ENCODE data around the gene MOCOS.

Gene MOCOS

DNA sequence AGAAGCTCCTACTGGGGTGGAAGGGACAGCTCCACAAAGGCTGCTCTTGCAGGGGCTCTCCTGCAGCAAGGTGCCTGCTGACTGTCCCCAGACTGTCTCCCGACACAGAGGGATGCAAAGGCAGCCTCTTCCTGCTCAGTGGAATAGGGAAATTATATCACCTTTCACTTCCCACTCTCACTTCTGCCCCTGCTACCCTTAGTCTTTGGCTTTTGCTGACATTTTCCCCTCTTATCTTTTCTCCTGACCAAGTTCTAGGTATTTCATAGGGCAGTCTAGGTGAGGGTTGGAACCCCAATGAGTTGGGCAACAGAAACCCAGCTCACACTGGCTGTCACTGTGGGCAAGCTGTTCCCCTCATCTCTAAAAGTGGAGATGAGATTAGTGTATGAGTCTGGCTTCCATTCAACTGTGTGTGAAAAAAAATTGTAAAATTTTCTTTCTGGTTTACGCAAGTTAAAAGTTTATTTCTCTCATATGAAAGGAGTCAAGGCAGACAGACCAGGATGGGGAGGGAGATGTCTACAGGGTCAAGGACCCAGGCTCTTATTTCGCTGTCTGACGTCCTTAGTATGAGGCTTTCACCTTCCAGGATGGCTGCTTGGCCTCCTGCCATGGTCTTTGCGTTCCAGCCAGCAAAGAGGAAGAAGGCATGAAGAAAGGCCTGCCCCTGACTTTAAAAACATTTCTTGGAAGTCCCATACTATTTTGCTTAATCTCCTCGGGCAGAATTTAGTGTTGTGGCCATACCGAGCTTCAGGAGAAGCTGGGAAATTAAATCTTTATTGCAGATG is 7.5 kb upstream of the MOCOS start:
- no peak for DNase-seq (ENCODE audit: low spot score)

DNA sequence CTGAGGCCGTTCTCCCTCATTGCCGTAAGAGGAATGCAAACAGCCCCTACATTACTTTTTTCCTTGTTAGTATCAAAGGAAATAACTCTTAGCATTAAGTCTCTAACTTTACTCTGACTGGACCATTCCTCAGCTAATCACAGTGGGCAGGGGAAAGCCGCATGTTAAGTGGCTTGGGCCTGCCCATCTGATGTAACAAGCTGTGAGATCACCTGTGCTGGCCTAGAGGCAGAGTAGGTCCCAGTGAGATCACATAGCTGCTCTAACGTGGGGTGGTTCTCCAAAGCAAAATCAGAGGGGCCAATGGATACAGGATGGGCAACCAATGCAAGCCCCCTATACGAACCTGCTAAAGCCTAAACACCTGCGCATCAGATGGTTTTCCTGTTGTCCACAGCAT is 5.9 kb upstream of the MOCOS start:
- no peak for DNase-seq (ENCODE audit: low spot score)

DNA sequence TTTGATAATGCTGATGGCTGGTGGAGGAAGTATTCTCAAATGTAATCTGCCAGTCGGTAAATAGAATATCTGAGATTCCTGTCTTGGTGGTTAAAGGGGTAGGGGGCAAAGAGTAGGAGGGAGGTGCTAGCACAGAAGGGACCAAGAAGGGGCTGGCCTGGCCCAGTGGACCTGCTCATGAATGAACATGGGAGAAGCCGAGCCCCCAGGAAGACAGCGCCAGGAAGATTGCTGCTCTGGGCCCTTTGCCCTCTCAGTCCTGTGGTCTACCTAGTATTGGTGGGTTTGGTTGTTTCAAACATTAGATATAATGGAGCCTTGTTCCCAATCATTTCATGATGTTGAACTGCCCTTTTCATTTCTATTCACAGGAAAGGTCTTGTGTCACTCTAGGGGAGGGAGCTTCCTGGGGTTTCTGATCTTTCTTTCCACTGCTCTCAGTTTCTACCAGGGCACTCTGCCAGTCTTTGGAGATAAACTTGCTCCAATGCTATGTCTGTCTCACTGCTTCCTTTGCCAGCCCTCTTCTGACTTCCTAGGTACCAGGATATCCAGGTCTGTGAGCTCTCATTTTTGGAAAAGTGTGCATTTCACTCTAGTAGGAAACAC is 5.3 kb upstream of the MOCOS start:
- DNase-seq (ENCODE audit: low spot score), result no peak

DNA sequence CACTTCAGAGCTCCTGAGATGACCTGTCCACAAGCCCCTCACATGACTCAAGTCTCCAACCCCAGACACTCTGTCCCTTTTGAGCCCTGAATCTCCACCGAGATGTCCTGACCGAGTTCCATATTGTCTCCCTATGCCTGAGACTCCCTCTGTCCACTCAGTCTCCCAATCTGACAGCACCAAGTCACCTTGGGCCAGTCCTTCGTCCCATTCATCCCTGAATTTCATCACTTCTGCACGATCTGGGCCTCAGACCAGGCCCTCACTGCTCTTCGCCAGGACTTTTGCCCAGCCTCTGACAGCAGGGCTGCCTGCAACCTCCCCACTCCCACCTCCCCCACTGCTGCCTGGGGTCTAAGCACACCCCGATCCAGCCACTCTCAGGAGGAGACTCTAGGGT is 4.3 kb upstream of the MOCOS start:
- no peak for DNase-seq (ENCODE audit: low spot score)

DNA sequence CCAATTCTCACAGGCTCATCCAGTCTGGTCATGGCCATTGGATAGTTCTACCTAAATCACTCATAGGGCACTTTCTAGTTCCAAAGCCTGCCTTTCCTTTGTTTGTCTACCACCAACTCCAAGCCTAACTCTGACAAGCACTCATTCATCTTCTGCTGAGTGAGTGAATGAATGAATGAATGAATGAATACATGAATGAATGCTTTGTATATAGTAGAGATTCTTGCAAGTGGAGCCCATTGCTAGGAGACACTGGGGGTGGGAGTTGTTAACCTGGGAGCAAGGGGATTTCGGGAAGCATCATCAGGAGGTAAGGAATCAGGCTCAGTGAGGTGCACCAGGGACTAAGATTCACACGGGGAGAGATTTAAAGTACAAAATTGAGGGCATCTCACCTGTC is 3.3 kb upstream of the MOCOS start:
- no peak for DNase-seq (ENCODE audit: low spot score)

DNA sequence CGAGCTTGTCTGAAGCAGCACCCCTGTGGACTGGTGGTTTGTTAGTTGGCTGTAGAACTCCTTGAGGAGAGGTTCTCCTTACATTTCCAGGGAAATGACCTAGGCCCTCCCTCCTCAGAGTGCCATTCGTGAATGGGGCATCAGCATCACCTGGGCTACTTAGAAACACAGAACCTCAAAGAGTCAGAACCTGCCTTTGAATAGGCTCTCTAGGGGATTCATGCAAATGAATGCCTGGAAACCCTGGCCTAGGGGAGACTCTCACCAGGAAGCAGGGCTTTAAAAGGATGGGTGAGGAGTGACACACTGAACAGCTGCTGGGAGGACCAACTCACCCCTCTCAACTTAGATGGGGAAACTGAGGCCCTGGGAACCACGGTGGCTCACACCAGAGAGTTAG is 2.1 kb upstream of the MOCOS start:
- no peak for DNase-seq (ENCODE audit: low spot score)

DNA sequence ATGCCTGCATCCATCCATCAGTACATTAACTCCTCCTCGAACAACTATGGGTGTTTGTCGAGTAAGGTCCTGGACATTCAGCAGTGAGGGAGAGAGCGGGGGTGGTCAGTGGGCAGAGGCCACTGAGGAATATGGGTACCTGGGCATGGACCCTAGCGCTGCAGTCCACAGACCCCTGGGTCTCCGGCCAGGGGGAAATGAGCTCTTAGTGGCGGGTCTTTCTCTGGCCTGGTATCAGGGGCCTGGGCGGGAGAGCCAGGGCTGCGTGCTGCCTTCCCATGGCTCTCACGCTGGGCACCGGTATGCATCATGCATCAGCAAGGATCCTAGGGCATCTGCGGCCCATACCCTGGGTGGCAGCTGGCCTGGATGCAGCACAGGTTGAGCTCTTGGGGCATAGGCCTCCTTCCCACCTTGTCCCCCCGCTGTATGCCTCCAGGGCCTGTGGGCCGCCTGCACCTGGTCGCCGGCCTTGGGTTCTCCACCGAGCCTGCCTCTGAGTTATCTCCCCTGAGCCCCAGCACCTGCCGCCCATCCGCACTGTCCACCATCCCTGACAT is 1.3 kb upstream of the MOCOS start:
- DNase-seq (ENCODE audit: low spot score), result no peak

DNA sequence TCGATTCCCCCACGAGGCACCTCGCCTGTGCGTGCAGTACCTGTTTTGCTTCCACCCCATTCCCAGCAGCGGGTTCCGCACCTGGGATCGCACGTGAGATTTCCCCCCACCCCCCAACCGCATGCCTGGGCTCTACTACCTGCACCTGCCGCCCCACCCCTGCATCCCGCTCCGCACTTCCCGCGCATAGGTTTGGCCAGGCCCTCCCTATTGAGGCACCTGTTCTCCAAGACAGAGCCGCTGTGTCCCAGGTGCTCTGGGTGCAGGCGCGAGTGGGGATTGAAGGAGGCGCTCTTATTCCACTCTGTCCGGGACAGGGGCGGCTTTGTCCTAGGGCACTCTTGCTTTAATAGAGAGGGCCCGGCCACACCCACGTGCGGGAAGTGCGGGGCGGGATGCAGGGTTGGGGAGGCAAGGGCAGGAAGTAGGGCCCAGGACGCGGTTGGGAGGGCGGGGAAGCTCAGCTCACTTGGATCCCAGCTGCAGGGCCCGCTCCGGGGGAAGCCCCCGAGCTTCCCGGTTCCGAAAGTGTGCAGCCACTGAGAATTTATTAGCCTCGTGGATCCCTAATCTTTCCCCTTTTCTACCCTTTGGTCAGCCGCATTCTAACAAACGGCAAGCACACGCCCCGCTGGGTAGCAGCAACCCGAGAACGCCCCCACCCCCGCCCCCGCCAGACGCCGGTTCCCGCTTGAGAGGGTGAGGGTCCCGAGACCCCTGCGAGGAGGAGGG is 670 bp upstream of the MOCOS start:
- DNase-seq (ENCODE audit: low spot score), result peak; percentile 14

DNA sequence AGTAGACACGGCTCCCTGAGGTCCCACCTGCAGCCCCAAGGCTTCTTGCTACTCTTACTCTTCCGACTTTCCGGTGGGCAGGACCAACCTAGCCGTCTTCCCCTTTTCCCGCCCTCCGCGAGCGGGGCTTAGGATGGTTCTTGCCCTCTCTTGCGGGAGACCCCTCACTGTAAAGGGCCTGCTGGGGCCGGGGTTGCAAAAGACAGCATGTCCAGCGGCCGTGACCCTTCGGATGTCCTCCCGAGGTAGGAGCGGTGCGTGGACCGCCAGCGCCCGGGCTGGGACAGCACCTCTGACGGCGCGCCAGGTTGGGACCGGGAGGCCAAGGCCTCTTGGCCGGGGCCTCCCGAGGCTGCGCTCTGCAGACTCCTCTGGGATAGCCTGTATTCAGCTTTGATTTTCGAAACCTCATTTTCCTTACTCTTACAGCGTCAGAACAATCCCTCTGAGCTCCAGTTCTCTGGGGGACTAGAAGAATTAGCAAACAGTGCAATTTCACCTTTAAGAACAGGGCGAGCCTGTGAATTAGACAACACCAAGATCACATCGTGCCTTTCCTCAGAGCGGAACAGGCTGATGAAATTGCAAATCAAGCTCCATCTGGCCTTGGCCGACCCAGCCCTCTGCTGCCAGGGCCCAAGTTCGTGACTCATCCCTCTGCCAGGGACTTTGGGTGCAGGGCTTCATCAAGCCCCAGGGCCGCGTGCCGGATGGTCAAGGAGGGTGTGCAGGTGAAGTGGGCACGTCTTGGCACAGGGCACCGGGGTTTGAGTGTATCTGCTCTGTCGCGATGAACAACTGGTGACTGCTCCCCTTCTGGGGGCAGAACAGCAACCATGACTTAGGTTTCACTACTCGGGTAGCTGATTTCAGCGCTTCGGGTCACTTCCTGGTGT is 777 bp downstream of the MOCOS start:
- peak; percentile 80 for DNase-seq (ENCODE audit: low spot score)

DNA sequence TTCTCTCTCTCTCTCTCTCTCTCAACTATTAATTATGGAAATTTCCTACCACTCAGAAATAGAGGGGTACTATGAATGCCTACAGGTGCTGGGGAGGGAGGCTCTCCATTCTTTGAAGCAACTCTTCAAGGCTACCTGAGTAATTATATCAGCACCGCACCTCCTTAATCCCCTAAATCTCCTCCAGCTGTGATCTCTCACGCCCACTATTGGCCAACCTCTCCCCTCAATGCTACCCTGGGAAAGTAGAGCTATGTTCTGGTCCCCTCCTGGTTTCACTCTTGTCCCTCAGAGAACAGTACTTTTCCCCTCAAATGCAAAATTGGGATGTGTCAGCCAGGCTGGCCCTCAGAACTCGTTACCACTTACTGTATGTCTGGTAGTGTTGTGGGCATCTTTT is 1.6 kb downstream of the MOCOS start:
- peak; percentile 3 for DNase-seq (ENCODE audit: low spot score)

DNA sequence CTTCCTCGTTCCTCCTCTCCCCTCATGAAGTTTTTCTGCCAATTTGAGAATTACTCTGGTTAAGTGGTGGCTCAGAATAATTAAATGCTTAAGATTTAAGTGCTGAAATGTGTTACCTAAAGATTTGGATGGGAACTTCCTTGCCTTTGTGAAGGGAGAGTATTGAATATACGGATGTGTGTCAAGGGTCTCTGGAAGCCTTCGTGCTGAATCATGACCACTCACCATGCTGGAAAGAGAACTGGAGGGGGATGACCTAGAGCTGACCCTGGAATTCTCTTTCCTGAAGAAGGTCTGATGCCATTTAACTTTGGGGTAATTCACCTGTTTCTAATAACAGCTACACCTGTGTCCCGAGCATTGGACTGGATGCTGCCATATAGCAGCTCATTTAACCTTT is 2.2 kb downstream of the MOCOS start:
- no peak for DNase-seq (ENCODE audit: low spot score)

DNA sequence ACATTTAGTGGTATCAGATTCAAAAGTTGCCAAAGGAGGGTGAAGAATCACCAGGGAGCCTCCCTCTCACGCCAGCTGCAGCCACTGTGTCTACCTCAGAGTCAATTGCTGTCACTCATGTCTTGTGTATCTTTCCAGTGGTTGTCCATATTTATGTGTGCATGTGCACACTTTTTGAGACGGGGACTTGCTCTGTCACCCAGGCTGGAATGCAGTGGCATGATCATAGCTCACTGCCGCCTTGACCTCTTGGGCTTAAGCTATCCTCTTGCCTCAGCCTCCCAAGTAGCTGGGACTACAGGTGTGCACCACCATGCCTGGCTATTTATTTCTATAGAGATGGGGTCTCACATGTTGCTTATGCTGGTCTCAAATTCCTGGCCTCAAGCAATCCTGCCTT is 4.0 kb downstream of the MOCOS start:
- DNase-seq (ENCODE audit: low spot score), result no peak

DNA sequence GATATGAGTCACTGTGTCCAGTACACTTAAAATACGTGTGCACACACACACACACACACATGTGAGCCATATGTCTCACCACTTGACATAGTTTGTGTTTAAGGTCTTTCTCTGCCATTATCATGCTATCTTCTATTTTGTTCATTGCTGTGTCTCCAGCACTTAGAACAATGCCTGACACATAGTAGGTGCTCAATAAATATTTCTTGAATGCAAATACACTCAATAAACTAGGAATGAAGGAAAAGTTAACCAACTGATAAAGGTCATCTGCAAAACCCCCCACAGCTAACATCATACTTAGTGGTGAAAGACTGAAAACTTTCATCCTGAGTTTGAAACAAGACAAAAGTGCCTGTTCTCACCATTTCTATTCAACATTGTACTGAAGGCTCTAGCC is 4.4 kb downstream of the MOCOS start:
- no peak for DNase-seq (ENCODE audit: low spot score)

DNA sequence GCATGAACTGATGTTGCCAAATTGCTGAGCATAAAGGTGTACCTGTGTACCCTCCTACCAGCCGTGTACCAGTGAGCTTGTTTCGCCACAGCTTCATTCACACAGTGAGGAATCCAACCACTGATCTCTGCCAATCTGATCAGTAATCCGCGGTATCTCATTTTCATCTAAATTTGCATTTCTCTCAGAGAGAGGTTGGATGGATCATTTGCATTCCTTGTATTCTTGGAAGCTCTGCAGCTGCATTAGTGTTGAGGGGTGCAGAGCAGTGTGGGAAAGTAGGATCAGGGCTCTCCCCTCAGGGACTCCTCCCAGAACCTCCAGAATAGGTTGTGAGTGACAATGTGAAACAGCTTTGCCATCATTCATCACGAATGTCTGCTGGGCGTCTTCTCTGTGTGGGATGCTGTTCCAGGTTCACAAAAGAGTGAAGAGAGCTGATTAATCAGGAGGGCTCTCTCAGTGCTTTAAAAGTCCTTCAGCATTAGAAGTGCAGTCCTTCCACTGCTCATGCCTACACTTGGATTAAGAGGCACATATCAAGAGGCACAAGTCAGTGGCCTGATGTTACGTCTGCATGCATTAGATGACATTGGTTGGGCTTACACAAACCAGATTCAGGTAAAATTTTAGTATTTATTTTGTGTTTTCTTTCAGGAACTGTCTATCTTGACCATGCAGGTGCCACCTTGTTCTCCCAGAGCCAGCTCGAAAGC is 7.5 kb downstream of the MOCOS start:
- no peak for DNase-seq (ENCODE audit: low spot score)

DNA sequence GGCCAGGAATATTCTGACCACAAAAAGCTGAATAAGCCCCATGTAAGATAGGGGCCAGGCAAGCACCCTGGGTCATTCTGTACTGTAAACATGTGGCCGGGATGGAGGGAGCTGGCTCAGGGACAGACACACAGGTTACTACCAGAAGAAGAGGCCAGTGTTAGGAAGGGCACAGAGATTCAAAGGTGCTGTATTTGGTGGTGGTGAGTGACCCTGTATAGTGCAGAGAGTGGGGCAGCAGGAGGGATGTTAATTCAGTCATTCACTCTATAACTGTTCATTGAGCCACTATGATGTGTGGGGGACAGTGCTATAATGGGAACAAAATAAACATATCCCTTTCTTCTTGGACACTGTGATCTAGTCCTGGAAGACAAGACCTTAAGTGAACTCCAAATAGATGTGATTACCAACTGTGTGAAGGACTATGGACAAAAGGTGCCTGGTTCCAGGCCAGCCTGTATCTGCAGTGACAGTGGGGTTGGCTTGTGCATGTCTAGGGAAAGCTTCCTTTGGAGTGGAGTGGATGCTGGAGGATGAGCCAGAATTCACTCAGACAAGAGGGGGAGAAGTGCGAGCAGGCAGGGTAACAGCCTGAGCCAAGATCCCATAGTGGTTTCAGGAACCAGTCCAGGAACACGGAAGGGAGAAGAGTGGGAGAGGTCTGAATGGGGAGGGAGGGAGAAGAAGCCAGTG is 8.3 kb downstream of the MOCOS start:
- DNase-seq (ENCODE audit: low spot score), result no peak

DNA sequence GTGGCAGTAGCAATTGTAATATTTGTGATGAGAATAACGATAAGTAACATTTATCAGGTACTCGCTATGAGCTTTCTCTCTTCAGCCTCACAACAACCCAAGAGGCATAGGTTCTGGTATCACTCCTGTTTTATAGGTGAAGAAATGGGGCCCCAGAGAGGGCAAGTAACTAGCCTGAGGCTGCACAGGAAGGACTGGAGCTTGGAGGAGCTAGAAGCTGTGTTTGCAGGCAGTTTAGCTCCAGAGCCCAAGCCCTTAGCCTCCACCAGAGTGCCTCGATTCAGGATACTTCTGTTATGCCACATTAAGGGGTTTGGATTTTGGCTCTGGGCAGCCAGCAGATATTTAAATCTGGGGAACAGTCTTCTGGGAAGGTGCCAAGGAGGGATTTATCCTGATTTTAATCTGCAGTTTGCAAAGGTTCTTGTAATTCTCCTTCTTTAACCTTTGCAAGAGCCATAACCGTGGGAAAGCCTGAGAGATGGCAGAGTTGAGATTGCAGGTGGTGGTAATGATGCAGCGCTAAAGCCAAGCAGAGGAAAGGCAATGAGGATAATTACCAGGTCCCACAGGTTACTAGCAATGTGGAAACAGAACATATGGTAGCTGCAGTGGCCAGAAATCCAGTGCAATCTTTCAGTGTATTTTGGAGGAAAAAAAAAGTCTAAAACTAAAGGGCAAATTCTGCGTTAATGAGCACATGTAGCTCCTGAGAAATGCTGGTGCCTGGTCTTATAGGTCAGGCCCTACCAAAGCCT is 9.1 kb downstream of the MOCOS start:
- DNase-seq (ENCODE audit: low spot score), result no peak

DNA sequence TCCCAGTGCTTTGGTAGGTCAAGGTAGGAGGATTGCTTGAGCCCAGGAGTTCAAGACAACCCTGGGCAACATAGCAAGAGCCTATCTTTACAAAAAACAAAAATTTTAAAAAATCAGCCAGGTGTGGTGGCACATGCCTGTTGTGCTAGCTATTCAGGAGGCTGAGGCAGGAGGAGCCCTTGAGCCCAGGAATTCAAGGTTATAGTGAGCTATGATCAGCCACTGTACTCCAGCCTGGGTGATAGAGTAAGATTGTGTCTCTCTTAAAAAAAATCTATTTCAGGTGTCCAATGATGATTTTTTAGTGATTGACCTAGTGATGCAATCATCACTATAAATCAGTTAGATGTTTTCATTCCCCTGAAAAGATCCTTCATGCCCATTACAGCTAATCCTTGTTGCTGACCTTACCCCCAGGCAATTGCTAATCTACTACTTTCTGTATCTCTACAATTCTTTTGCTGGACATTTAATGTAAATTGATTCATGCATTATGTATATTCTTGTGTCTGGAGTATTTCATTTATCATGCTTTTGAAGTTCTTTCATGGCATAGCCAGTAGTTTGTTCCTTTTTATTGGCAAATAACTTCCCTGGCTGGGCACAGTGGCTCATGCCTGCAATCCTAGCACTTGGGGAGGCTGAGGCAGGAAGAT is 10.3 kb downstream of the MOCOS start:
- DNase-seq (ENCODE audit: low spot score), result no peak

DNA sequence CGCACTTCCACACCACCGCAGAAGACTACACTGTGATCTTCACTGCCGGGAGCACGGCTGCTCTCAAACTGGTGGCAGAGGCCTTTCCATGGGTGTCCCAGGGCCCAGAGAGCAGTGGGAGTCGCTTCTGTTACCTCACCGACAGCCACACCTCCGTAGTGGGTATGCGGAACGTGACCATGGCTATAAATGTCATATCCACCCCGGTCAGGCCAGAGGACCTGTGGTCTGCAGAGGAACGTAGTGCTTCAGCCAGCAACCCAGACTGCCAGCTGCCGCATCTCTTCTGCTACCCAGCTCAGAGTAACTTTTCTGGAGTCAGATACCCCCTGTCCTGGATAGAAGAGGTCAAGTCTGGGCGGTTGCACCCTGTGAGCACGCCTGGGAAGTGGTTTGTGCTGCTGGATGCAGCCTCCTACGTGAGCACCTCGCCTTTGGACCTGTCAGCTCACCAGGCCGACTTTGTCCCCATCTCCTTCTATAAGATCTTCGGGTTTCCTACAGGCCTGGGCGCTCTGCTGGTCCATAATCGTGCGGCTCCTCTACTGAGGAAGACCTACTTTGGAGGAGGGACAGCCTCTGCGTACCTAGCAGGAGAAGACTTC is 12.5 kb downstream of the MOCOS start:
- no peak for DNase-seq (ENCODE audit: low spot score)

DNA sequence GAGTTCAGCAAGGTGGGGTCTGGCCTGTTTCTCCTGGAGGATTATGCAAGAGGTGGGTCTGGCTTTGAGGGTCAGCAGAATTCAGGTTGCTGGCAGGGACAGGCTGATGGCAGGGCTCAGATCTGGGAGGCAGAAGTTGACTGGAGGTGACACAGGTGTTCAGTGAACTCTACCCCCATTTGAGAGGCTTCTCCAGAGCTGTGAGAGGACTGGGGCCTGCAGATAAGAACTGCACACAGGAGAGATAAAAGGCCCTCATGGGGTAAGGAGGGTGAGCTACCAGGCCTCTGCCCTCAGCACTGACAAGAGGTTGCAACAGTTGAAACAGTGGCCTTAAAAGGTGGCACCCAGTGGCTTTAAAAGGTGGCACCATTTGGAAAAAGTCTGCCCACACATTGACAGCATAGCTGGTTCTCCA is 13.1 kb downstream of the MOCOS start:
- no peak for DNase-seq (ENCODE audit: low spot score)
